Suppressor macrophage treated with lipopolysaccharide for 4 hours (primary cell): Measurements from ENCODE around the gene PKM.
"Not testable (repeated sequence)": the region's sequence is repeated elsewhere in the genome, so short reads cannot be mapped to it uniquely, and the experiment has no call there.

Experiments
- DNase-seq: peaks from one replicate; pipeline ENCODE4 v3.0.0-alpha.2; 2020

Gene PKM

DNA sequence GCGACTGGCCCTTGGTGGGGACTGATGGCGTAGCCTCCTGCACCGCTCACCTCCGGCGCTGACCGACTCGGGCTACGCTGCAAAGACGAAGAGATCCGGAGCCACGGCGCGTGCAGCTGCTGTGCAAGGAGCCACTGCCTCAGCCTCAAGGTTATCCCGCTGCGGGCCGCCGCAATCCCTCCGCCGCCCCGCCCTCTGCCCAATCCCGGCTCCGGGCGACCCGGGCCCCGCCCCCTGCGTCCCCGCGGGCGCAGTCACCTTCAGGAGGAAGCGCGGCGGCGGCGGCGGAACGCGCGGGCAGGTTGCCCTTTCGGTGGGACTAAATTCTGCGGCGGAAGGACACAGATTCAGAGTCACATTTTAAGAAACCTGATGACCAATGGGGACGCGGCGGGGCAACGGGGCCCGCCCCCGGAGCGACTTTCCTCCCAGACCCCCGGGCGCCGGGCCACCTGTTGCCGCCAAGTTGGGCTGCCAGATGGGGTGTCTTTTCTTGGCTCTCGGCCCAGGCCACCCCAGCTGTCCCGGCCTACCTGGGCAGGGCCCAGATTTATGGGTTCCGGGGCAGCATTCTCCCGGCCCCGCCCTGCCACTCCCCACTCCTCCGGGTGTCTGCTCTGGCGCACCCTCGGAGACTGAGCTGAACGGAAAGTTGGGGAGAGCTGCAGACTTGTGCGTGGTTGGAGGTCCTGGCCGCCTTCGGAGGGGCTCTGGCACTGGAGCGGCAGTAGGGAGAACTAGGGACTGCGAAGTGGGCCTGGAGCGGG lies at the start of gene PKM:
Gene PKM, minus strand, starts transcription at position 125 of the 767 bp plus-strand sequence. CDS start 12,093 bp downstream, outside the sequence.
- DNase-seq = peak; percentile 98

DNA sequence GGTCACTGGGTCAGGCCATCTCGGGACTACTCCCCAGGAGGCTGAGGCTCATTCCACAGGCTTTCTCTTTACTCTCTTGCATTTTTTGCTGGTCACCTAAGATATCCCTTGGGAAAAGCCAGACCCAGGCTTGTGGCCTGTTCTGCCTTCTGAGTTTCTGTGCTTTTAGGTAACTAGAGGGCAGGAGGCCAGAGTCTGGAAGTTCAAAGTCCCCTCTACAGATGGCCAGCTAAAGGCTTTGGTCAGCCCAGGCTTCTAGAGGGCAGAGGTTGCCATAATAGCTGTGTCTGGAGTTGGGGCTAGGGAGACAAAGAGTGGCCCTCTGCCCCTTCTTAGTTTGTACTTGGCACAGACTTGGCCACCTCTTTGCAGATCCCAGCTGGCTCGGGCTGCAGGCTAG lies 49.8 kb upstream of the PKM start:
- no peak for DNase-seq

DNA sequence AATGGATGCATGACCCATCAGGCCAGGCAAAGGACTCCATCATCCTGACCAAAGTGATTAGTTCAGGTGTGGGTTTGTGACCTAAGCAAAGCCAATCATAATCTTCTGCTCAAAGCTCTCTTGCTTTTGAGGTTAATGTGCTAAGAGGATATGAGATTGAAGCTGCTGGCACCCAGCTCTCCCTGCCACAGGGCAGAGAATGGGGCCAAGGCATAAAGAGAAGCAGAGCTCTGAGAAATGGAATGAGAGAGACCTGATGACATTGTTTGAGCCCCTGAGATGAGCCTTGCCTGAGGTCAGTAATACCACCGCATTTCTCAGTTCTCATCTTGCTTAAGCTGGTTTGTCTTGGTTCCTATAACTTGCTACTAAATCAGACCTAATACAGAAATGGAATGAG lies 47.7 kb upstream of the PKM start:
- no peak for DNase-seq

DNA sequence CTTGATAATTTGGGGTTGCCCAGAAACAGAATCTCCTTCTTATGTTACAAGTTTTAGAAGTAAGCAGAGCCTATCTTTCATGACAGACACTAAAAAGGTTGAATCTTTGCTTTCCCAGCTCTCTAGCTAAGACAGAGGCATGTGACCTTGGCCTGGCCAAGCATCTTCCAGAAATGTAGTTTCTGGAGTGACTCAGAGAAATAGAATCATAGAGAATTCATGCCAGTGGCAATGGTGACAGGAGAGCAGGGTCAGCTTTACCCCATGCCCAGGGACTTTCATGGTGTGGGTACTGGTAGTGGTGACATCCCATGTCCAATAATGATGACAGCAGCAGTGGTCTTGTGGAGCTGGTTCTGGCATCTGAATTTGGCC lies 45.3 kb upstream of the PKM start:
- no peak for DNase-seq

DNA sequence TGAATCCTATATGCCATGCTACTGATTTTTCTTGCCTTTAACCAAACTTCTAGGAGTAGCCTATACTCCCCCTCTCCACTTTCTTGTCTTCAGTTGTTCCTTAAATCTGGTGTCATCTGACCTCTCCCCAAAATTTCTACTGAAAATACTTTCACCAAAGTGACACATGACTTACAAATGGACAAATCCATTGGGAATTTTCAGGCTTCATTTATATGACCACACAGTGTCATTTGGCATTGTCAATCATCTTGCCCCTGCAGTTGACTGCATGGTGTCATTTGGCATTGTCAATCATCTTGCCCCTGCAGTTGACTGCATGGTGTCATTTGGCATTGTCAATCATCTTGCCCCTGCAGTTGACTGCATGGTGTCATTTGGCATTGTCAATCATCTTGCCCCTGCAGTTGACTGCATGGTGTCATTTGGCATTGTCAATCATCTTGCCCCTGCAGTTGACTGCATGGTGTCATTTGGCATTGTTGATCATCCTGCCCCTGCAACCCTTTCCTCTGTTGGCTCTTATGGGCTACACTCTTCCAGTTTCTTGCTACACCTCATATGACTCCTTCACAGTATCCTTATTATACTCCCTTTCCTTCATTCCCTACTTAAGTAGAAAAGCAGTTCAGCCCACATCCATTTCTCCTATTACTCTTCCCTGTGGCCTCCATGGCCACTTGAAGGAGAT lies 44.8 kb upstream of the PKM start:
- not testable (repeated sequence) for DNase-seq

DNA sequence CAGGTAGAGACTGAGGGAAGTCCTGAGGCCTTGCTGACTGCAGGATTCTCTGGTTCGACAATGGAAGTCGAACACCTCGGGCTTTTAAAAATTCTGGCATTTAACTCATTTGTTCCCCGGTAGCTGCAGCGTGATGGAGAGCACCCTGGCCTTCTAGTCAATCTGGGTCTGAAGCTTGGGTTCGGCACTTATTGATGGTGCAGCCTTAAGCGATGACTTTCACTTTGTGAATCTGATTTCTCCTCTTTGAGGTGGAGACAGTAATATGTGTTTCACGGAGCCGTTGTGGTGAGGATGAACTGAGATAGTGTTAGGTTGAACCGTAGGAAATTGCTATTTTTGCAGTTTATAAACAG lies 42.0 kb upstream of the PKM start:
- DNase-seq = no peak

DNA sequence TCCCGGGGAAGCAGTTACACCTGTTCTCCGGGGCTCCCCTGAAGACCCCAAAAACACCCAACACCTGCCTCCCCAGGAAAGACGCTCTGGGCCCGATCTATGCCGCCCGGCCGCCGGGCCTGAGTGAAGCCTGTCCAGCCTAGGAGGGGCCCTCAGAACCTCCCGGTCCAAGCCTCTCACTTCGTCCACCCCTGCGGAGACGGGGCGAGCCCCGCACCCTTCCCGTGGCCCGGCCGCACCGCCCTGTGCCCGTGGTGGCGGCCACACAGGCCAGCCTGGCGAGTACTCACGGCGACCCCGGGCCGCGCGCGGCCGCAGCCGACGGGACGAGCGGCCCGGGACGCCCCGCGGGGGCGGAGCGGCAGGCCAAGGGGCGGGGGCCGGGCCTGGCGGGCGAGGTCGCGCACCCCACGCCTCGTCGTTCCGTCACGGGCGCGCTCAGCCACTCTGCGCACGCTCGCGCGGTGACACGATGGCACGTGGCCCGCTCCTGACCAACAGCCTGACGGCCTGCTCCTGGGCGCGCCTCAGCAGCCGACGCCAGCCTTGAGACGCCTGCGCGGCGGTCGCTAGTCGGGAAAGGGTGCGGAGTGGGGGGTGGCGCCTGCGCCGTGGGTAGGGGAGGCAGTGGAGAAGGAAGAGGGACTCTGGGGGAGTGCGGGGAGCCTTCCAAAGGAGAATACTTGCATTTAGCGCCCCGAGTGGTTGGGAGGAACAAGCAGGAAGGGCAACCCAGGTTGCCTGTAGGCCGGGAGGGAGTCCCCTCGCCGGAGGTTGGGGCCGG lies 41.4 kb upstream of the PKM start, which contains the start of gene PARP6:
Gene PARP6, minus strand, starts transcription at position 342 of the 784 bp plus-strand sequence. CDS start 5,077 bp downstream, outside the sequence.
- peak; percentile 99 for DNase-seq

DNA sequence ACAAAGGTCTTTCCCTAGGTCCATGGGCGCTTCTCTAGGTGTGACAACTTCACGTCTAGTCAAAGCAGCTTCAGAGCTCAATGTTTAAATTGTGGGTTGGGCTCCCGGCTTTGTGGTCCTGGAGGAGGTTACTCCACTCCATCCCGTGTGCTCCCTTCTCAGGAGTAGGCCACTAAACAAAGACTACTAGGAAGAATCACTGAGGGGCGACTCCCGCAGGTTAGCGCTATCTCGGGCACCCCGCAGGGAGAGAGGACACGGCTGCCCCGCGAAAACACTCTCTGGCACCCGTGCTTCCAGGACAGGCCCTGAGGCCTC lies 40.9 kb upstream of the PKM start:
- DNase-seq = peak; percentile 15

DNA sequence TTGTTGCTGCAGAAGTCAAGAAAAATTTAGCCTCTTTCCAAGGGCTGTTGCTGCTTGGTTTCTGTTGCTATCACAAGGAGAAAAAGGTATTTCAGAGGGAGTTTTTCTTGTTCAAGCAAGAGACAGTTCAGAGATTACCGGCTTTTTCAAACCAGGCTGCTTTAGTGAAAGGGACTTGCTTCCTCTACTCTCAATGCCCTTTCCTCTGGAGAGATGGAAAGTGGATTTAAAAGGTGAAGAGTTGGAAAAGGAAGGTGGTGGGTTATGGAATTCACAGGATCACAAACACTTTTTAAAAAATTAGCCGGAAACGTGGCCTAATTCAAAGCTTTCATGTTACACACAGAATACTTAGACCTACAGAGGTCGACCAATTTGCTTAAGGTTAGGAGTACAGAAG lies 40.2 kb upstream of the PKM start:
- DNase-seq = no peak

DNA sequence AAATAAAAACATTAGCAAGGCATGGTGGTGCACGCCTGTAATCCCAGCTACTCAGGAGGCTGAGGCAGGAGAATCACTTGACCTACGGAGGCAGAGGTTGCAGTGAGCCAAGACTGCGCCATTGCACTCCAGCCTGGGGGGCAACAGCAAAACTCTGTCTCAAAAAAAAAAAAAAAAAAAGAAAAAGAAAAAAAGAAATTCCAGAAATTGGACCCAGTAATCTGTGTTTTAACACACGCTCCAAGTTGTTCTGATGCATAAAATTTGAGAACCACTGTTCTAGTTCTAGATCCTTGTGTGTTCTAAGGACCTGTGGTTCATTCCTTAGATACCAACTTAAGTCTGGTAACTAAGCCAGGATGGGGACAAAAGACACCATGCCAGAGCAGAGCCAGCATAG lies 38.7 kb upstream of the PKM start:
- DNase-seq = no peak

DNA sequence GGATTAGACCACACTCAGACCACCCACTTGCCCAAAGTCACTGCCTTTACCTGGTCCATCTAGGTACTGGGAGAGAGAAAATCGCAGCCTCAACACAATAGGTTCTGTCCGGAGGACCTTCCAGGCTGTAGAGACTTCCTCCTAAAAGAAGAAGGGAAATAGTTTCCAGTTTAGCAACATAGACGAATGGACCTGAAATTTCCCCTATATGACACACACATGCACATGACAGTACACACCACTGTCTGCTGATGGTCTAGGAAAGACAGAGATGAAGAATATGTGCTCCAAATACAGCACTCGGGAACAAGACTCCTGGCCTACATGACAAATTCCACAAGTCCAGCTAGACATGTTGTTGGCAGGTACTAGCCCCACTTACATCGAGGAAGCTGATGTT lies 34.0 kb upstream of the PKM start:
- DNase-seq = peak; percentile 47

DNA sequence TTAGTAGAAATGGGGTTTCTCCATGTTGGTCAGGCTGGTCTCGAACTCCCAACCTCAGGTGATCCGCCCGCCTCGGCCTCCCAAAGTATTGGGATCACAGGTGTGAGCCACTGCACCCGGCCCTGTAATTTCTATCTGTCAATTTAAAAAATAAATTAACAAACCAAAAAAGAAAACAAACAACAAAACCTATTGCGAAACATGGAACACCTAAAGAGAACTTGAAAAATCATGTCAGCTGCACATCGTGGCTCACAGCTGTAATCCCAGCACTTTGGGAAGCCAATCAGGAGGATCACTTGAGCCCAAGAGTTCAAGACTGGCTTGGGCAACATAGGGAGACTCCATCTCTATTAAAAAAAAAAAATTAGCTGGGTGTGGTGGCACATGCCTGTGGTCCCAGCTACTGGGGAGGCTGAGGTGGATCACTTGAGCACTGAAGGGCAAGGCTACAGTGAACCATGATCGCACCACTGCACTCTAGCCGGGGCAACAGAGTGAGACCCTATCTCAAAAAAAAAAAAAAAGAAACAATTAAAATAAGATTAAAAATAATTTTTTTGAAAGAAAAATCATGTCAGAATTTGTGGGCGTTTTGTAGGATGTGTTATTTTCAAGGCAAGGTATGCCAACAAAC lies 21.8 kb upstream of the PKM start:
- DNase-seq = no peak

DNA sequence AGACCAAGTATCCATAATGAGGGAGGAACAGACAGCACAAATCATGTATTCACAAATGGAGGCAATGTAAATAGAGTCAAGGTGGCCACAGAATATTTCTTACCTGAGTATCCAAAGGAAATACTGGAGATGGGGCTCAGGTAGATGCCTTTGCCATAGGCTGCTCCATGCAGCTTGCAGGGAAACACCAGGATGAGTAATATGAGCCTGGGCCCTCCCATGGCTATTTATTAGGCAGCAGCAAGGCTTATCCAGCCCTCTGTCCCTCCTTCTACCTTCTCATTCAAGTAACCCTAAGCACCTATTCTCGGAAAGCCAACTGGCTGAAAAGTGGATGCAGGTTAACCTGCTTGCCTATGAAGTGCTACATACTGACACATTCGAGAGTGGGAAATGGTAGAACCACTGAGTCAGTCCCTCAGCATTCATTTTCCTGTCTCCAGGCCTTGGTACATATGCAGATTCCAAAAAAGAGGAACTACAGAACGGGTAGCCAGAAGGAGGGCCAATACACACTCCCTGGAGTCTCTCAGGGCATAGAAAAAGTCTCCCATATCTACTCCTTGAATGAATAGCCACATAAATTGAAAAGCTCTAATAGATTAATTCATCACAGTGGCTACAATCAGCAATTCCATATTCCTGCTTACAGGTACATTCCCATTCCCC lies 18.3 kb upstream of the PKM start:
- peak; percentile 52 for DNase-seq

DNA sequence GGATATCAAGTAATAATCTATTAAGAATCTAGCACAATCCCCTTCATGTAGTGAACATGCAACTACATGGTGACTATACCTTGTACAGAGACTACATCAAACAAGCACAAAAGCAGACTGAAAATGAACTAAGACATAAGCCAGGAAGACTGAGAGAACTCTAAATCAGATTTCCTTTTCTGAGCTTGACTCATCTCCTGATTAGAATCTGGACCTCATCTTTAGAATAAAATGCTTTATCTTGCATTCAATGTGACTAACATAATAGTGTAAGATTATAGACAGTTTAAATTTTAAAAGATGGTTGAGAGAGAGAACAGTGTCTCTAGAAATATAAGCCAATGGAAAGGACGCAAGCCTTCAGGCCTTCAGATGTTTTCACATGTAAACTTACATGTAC lies 17.5 kb upstream of the PKM start:
- DNase-seq = no peak

DNA sequence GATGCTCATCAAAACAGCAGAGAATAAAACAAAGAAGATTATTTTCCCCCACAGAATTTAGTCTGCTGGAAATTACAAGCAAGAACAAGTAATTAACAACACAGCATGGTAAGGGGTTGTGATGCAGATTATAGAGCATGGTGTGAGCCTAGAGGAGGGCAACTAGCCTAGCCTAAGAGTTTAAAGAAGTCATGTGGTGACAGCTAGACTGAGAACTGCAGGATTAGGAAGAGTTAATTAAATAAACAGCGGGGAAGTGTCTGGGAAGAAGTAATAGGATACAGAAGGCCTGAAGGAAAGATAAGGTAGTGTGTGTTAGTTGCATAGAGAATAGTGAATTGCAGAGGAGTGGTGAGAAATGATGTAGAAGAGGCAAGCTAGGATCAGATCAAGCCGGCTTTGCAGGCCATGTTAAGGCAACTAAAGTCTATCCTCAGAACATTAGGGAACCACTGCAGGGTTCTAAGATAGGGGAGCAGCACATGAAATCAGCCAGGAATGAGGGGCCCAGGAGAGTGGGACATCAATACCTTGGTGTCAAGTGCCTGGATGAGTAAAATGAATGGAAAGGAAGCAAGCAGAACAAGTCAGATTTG lies 11.9 kb upstream of the PKM start:
- no peak for DNase-seq

DNA sequence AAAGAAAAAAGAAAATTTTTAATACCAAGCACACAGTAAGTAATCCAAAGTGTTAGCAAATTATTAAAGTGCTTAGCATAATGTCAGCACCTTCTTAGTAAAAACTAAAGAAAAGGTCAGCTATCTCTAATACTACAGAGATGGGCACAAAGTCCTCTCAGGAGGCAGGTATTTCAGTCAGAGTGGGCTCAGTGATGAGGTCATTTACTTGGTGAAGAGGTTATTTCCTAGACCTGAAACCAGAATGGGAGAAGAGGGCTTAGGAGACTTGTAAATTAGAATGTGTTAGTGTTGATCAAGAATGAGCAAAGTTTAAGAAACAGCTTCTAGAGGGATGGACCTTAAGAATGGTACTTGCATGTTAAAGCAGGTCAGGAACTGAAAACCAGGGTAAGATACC lies 8.7 kb upstream of the PKM start:
- no peak for DNase-seq

DNA sequence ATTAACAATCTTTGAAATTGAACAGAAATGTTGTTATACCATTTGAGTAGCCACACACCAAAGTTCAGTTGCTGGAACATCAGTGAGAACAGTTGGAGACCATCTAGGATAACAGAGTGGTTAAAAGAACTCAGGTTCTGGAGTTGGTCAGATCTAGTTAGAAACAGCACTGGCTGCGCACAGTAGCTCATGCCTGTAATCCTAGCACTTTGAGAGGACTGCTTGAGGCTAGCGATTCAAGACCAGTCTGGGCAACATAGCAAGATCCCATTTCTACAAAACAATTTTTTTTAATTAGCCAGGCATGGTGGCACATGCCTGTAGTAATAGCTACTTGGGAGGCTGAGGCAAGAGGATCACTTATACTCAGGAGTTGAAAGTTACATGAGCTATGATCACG lies 7.6 kb upstream of the PKM start:
- no peak for DNase-seq

DNA sequence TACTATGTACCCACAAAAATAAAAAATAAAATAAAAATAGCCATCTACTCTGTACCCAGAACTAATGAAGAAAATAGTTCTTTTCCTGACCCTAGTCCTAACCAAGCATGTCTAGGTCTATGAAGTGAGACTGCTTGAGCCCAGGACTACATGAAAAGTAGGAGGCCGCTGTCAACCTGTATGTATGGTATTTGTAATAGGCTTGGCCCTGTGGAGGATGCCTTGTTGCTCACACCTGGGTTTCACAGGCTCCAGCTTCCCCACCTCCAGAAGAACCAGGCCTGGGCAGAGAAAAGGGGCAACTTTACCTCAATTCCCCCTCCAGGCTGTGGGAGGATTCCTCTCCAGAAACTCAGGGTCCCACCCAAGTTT lies 6.8 kb upstream of the PKM start:
- DNase-seq = no peak

DNA sequence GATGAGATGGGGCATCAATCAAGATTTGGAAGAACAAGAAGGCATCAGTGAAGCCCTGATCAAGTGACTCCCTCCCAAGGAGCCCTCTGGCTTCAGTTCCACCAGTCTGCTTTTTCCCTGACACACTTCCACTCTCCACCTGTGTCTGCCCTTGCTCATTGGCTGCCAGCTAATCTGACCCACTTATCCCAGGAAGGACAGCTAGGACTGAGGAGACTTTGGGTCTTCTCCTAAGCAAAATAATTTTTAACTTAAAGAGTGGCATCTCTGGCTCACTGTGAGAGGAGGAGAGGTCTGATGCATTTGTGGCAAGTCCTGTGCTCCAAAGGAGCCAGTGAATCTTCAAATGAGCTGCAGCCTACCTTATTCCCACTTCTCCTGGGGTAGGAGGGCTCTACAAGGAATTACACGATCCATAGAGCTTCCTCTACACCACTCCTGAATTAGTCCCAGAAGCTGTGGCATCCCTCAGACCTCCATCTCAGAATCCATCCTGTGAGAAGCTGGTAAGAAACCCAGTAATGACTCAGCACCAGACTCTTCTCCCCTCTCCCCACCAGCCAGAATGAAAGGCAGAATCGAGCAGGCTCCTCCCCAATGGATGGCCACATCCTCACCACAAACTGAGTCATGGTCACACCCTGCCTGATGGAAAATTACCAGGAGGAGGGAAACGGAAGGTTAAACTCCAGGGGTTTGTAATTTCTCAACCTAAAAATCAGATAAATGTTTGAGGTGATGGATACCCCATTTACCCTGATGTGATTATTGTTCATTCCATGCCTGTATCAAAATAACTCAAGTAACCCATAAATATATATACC lies 6.3 kb upstream of the PKM start:
- peak; percentile 95 for DNase-seq

DNA sequence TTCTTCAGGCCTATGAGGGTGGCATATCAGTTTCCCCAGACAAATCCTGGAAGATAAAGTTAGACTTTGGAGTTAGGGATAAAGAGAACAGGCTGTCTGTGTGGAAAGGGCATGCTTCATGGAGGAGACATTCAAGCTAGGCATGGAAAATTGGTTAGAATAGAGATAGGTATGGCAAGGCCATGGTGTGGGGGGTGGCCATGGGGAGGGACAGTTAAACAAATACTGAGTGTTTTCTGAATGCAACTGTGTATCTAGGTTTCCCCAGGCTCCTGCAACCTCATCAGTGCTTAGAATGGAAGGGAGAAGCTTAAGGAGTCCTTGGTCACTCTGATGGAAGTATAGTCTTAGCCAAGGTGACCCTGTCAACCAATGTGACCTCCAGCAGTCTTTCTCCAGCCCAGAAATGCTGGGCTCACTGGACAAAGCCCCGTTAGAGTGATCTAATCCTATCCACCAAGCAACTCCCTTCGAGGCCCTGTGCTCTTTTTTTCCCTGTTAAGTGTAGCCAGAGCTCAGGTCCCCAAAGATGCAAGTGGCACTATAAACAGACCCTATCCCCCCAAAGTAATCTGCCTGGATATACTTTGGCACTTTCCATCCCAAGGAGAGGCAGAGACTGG lies 5.5 kb upstream of the PKM start:
- no peak for DNase-seq

DNA sequence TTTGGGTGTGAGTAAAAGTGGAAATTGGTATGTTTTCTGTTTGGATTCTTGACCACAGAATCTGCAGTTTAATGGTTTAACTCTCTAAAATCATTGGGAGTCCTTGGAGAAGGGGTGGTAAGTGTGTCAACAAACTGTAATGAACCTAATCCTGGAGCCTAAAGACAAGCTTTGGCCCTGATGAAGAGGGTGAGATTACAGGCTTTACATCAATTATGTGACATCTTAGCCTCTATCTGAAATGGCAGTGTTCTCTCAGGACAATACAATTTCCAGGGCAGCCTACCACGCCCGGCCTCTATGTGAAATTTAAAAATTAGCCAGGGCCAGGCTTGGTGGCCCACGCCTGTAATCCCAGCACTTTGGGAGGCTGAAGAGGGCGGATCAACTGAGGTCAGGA lies 4.3 kb upstream of the PKM start:
- no peak for DNase-seq
